MM.1S (cell line): Measurements from ENCODE around the gene IQCK.

ENCODE experiments used
- DNase-seq: peaks from one replicate; pipeline ENCODE4 v3.0.0-alpha.2; 2015
- H2AFZ ChIP-seq: fragments of 300-600 bp; sonication (generic); 2 replicates; pipeline ENCODE4 v1.6.0; 2016; ENCODE audit warnings: antibody characterized with exemption, low read length
- H3F3A ChIP-seq: fragments of 300-600 bp; sonication (generic); 2 replicates; pipeline ENCODE4 v1.6.1; 2016; ENCODE audit warnings: mild to moderate bottlenecking, antibody characterized with exemption, low read length, moderate library complexity, mixed read lengths; ENCODE audit not compliant: insufficient read depth
- H3K27ac ChIP-seq: fragments of 300-600 bp; sonication (generic); 2 replicates; pipeline ENCODE4 v1.5.1; 2016; ENCODE audit warnings: mild to moderate bottlenecking, low read length
- H3K27me3 ChIP-seq: fragments of 300-600 bp; sonication (generic); replicated peaks from 2 replicates; pipeline ENCODE4 v1.6.0; 2016; ENCODE audit warnings: low read length; ENCODE audit not compliant: insufficient read depth
- H3K36me3 ChIP-seq: fragments of 300-600 bp; sonication (generic); replicated peaks from 2 replicates; pipeline ENCODE4 v1.6.1; 2016; ENCODE audit warnings: mild to moderate bottlenecking, low read length, mixed read lengths; ENCODE audit not compliant: insufficient read depth
- H3K4me1 ChIP-seq: fragments of 300-600 bp; sonication (generic); 2 replicates; pipeline ENCODE4 v1.6.1; 2016; ENCODE audit warnings: low read length, mixed read lengths
- H3K4me2 ChIP-seq: fragments of 300-600 bp; sonication (generic); 2 replicates; pipeline ENCODE4 v1.6.0; 2016; ENCODE audit warnings: low read depth, low read length
- H3K4me3 ChIP-seq: fragments of 300-600 bp; sonication (generic); 2 replicates; pipeline ENCODE4 v1.5.1; 2016; ENCODE audit warnings: low read length, mixed read lengths
- H3K79me2 ChIP-seq: fragments of 300-600 bp; sonication (generic); 2 replicates; pipeline ENCODE4 v1.6.1; 2016; ENCODE audit warnings: mixed run types, low read length, mixed read lengths
- H3K9ac ChIP-seq: fragments of 300-600 bp; sonication (generic); 2 replicates; pipeline ENCODE4 v1.6.1; 2016; ENCODE audit warnings: low read length, mixed read lengths
- H3K9me2 ChIP-seq: fragments of 300-600 bp; sonication (generic); replicated peaks from 2 replicates; pipeline ENCODE4 v1.6.1; 2016; ENCODE audit warnings: mild to moderate bottlenecking, low read length, mixed read lengths; ENCODE audit not compliant: insufficient read depth
- H3K9me3 ChIP-seq: fragments of 300-600 bp; sonication (generic); replicated peaks from 2 replicates; pipeline ENCODE4 v1.6.1; 2016; ENCODE audit warnings: mild to moderate bottlenecking, low read length, mixed read lengths; ENCODE audit not compliant: insufficient read depth
- H4K20me1 ChIP-seq: fragments of 300-600 bp; sonication (generic); 2 replicates; pipeline ENCODE4 v1.6.1; 2016; ENCODE audit warnings: mild to moderate bottlenecking, low read length, moderate library complexity, mixed read lengths; ENCODE audit not compliant: insufficient read depth
- CTCF ChIP-seq: fragments of 300-600 bp; sonication (generic); IDR thresholded peaks from 2 replicates; pipeline ENCODE4 v1.5.1; 2016; ENCODE audit warnings: antibody characterized with exemption, low read length, mixed read lengths
- EZH2 ChIP-seq: fragments of 300-600 bp; sonication (generic); optimal IDR thresholded peaks from 2 replicates; pipeline ENCODE3; 2017; ENCODE audit warnings: low read depth, mild to moderate bottlenecking, antibody characterized with exemption, low read length, mixed read lengths
- EZH2phosphoT487 ChIP-seq: fragments of 300-600 bp; sonication (generic); IDR thresholded peaks from 2 replicates; pipeline ENCODE4 v1.6.1; 2018; ENCODE audit warnings: antibody characterized with exemption, low read length

IQCK gene

GRCh38 chr16:19699472-19699871 lies 18.6 kb upstream of the IQCK start:
- no peak for DNase-seq
- no peak for TF ChIP-seq EZH2
- no peak for TF ChIP-seq EZH2phosphoT487
- TF ChIP-seq CTCF = no peak
- Histone ChIP-seq H3K36me3 (no peaks in the 10 kb centered on the region), H3K27me3 (no peaks in the 10 kb centered on the region), H3K9me3 (no peaks in the 10 kb centered on the region), H3K27ac (no peak overlapping the region), H3K9me2 (no peaks in the 10 kb centered on the region), H4K20me1 (no peaks in the 10 kb centered on the region), H2AFZ (no peak overlapping the region), H3F3A (no peaks in the 10 kb centered on the region), H3K9ac (no peak overlapping the region), H3K4me3 (no peak overlapping the region), H3K79me2 (no peaks in the 10 kb centered on the region), H3K4me2 (no peak overlapping the region), H3K4me1 (no peaks in the 10 kb centered on the region)

GRCh38 chr16:19700319-19700781 lies 17.7 kb upstream of the IQCK start:
- no peaks in the 10 kb centered on the region for H4K20me1 ChIP-seq
- H3K27me3 ChIP-seq = no peaks in the 10 kb centered on the region
- no peak overlapping the region for H3K4me3 ChIP-seq
- no peaks in the 10 kb centered on the region for H3K79me2 ChIP-seq
- H3K4me2 ChIP-seq = no peak overlapping the region
- no peaks in the 10 kb centered on the region for H3K4me1 ChIP-seq
- H3K9me3 ChIP-seq = no peaks in the 10 kb centered on the region
- no peak for TF ChIP-seq CTCF
- TF ChIP-seq EZH2phosphoT487 = no peak
- no peak for TF ChIP-seq EZH2
- H3K36me3 ChIP-seq = no peaks in the 10 kb centered on the region
- no peak for DNase-seq
- H3F3A ChIP-seq = no peaks in the 10 kb centered on the region
- H3K9me2 ChIP-seq = no peaks in the 10 kb centered on the region
- no peak overlapping the region for H3K27ac ChIP-seq
- no peak overlapping the region for H2AFZ ChIP-seq
- H3K9ac ChIP-seq = no peak overlapping the region

- Histone ChIP-seq H3K9me2 (no peaks in the 10 kb centered on the region), H3K4me3 (no peak overlapping the region), H3F3A (no peaks in the 10 kb centered on the region), H3K9me3 (no peaks in the 10 kb centered on the region), H3K4me1 (no peaks in the 10 kb centered on the region), H3K36me3 (no peaks in the 10 kb centered on the region), H3K79me2 (no peaks in the 10 kb centered on the region), H3K4me2 (no peak overlapping the region), H3K27ac (no peak overlapping the region), H3K9ac (no peak overlapping the region), H2AFZ (no peak overlapping the region), H3K27me3 (no peaks in the 10 kb centered on the region), H4K20me1 (no peaks in the 10 kb centered on the region)
- no peak for DNase-seq
- TF ChIP-seq EZH2phosphoT487 (no peak), CTCF (no peak)
These were observed 17.0 kb upstream of the IQCK start for GRCh38 chr16:19701091-19701490.
